ENCODE results near the gene AKIRIN2.

DNA sequence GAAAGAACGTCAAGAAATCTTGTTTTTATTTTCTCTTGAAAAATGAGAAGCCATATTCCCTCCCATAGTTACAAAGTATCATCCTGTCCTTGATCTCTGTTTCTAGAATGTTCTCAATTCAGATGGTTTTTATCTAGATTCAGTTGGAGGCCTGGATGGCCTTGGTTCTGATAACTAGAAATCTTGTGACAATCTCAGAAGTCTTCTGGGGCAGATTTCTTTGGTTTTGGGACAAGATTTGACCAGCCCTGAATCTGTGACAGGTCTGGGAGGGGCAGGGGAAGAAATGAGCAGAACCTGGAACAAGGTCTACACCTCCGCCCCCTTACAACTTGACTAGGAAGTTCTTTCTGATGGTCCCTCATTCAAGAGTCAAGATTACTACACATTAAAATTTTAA is 41.4 kb upstream of the AKIRIN2 start:
- TF ChIP-seq NR2C2 (IDR thresholded peaks at IDR 0.05; ENCODE audit: borderline replicate concordance, control insufficient read depth, insufficient read length, low read depth) = no peak
- TF ChIP-seq, protein P1, sequence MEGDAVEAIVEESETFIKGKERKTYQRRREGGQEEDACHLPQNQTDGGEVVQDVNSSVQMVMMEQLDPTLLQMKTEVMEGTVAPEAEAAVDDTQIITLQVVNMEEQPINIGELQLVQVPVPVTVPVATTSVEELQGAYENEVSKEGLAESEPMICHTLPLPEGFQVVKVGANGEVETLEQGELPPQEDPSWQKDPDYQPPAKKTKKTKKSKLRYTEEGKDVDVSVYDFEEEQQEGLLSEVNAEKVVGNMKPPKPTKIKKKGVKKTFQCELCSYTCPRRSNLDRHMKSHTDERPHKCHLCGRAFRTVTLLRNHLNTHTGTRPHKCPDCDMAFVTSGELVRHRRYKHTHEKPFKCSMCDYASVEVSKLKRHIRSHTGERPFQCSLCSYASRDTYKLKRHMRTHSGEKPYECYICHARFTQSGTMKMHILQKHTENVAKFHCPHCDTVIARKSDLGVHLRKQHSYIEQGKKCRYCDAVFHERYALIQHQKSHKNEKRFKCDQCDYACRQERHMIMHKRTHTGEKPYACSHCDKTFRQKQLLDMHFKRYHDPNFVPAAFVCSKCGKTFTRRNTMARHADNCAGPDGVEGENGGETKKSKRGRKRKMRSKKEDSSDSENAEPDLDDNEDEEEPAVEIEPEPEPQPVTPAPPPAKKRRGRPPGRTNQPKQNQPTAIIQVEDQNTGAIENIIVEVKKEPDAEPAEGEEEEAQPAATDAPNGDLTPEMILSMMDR (IDR thresholded peaks at IDR 0.05 in 2 of 3, conservative IDR thresholded peaks at IDR 0.05 in 1 of 3; ENCODE audit: control insufficient read depth in 2 of 3, extremely low read depth in 1 of 3, insufficient read depth in 1 of 3, low read depth in 3 of 3, low read length in 3 of 3) = no peak
- no peak for TF ChIP-seq BRCA1 (IDR thresholded peaks at IDR 0.05; ENCODE audit: low read depth, low read length)
- TF ChIP-seq ETV6 (conservative IDR thresholded peaks at IDR 0.05 in 1 of 2, IDR thresholded peaks at IDR 0.05 in 1 of 2; ENCODE audit: borderline replicate concordance in 1 of 2, low read depth in 1 of 2) = no peak
- no peak for TF ChIP-seq TAF1 (IDR thresholded peaks at IDR 0.05; ENCODE audit: borderline replicate concordance, low read depth, low read length)
- TF ChIP-seq, protein P2, sequence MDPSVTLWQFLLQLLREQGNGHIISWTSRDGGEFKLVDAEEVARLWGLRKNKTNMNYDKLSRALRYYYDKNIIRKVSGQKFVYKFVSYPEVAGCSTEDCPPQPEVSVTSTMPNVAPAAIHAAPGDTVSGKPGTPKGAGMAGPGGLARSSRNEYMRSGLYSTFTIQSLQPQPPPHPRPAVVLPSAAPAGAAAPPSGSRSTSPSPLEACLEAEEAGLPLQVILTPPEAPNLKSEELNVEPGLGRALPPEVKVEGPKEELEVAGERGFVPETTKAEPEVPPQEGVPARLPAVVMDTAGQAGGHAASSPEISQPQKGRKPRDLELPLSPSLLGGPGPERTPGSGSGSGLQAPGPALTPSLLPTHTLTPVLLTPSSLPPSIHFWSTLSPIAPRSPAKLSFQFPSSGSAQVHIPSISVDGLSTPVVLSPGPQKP (IDR thresholded peaks at IDR 0.05; ENCODE audit: low read depth, low read length) = no peak
- no peak for TF ChIP-seq CHD2 (IDR thresholded peaks at IDR 0.05; ENCODE audit: borderline replicate concordance, low read depth, low read length)
- no peak for TF ChIP-seq ZNF24 (IDR thresholded peaks at IDR 0.05)
- TF ChIP-seq RCOR1 (conservative IDR thresholded peaks at IDR 0.05; ENCODE audit: low read depth, low read length) = no peak
- TF ChIP-seq RFX5 (IDR thresholded peaks at IDR 0.05; ENCODE audit: low read depth, low read length) = no peak
- TF ChIP-seq BHLHE40 (IDR thresholded peaks at IDR 0.05; ENCODE audit: borderline replicate concordance in 1 of 2, low read depth in 2 of 2, low read length in 1 of 2) = no peak
- no peak for TF ChIP-seq HCFC1 (IDR thresholded peaks at IDR 0.05; ENCODE audit: low read length)

Data from GM12878 (cell line).